D721Med (cell line): ENCODE data around the gene PRDM15.

ENCODE experiments used
- DNase-seq: peaks from one replicate; pipeline ENCODE4 v3.0.0; 2011; ENCODE audit warnings: low spot score; ENCODE audit not compliant: insufficient read length
- FAIRE-seq: peaks from 2 replicates; lab custom pipeline; 2011; peaks lifted over from hg19 to GRCh38; lab: Jason Lieb, UNC
- TF ChIP-seq, protein P1 (sequence below): IDR thresholded peaks from 2 replicates; pipeline ENCODE4 v1.5.1; 2012; ENCODE audit warnings: mild to moderate bottlenecking, control low read depth; ENCODE audit not compliant: insufficient read depth; ENCODE audit errors: missing control alignments

Gene PRDM15

GRCh38 chr21:41774467-41775148 is 104.5 kb downstream of the PRDM15 start:
- FAIRE-seq (no peak), DNase-seq (no peak)

GRCh38 chr21:41772351-41773080 is 106.6 kb downstream of the PRDM15 start:
- TF ChIP-seq, protein P1, sequence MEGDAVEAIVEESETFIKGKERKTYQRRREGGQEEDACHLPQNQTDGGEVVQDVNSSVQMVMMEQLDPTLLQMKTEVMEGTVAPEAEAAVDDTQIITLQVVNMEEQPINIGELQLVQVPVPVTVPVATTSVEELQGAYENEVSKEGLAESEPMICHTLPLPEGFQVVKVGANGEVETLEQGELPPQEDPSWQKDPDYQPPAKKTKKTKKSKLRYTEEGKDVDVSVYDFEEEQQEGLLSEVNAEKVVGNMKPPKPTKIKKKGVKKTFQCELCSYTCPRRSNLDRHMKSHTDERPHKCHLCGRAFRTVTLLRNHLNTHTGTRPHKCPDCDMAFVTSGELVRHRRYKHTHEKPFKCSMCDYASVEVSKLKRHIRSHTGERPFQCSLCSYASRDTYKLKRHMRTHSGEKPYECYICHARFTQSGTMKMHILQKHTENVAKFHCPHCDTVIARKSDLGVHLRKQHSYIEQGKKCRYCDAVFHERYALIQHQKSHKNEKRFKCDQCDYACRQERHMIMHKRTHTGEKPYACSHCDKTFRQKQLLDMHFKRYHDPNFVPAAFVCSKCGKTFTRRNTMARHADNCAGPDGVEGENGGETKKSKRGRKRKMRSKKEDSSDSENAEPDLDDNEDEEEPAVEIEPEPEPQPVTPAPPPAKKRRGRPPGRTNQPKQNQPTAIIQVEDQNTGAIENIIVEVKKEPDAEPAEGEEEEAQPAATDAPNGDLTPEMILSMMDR, result no peak
- DNase-seq, result no peak
- no peak for FAIRE-seq

More at GRCh38 chr21:41774467-41775148, 104.5 kb downstream of the PRDM15 start:
- TF ChIP-seq, protein P1, result no peak

- DNase-seq, result no peak
- FAIRE-seq, result no peak
- TF ChIP-seq, protein P1, result no peak
Observed at GRCh38 chr21:41771625-41771945, 107.6 kb downstream of the PRDM15 start.

DNA sequence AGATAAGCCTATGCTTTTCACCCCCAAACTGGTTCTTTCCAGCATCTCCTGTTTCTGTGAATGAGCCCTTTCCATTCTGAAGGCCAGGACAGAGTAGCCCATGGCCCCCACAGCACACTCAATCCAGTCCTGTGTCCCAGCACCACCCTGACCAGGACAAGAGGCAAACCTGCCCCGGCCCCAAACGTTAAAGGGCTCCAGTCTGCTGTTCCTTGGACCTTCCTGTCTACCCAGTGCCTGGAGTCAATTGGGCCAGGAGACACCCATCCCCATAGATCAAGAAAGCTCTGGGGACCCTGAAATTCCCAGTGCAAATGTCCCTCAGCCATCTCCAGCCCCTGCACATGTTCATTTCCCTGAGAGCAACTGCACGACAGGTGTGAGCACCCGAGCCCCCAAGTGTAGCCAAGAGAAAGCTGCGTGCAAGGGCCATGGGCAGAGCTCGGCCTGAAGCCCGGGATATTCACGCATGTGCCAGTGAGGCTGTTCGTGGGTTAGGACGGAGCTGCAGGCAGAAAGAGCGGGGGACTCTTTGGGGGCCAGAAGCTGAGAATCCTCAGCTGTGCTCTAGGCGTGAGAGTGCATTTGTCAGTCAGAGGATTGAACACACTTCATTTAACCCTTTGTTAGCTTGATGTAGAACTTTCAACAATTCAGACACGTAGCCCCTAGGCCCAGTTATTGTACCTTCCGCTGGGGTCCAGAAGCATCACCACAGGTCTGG is 108.1 kb downstream of the PRDM15 start:
- no peak for FAIRE-seq
- TF ChIP-seq, protein P1, result no peak
- DNase-seq, result no peak

GRCh38 chr21:41769933-41770332 is 109.2 kb downstream of the PRDM15 start:
- DNase-seq, result no peak
- no peak for FAIRE-seq
- TF ChIP-seq, protein P1, result no peak

- no peak for FAIRE-seq
- DNase-seq, result no peak
- TF ChIP-seq, protein P1, result no peak
Observed at GRCh38 chr21:41769521-41769920, 109.6 kb downstream of the PRDM15 start.
